ENCODE results near the gene IFT88. TPM values are rescaled to one million over a fixed set of nuclear protein-coding genes. Genes with fewer than 3 reads are reported as not detected.

The IFT88 gene
- total RNA-seq, 1 donor from 2014 or later = 29.4 TPM

DNA sequence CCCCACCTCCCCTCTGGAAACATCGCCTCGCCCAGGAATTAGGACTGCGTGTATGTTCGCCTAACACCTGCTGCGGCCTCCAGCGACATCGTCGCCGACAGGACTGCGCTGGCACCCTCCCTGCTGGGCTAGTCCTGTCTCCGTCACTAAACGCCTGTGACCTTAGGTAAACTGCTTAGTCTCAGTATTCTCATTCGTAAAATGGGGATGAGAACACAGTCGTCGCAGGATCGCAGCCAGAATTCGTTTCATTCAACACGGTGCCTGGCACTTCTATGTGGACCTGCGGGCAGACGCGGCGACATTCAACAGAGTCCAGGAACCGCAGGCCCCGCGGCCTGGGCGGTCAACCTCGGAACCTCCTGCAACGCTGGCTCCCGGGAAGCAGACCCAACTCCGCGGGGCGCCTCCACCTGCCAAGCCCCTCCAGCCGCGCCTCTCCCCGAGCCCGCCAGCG is 41.8 kb upstream of the IFT88 start:
- no peaks in the 10 kb centered on the region for H3K36me3 Mint-ChIP-seq (ENCODE audit: insufficient read depth)
- H3K9me3 Mint-ChIP-seq (ENCODE audit: low read depth) = no peaks in the 10 kb centered on the region
- peaks cover 27% of the 10 kb centered on the region for H3K27me3 Mint-ChIP-seq
- H3K27ac Mint-ChIP-seq = peak overlapping the region; percentile 71
- DNase-seq (ENCODE audit: low spot score, unreplicated experiment) = no peak
- H3K4me1 Mint-ChIP-seq (ENCODE audit: low read depth) = peaks cover 2% of the 10 kb centered on the region
- H3K4me3 Mint-ChIP-seq (ENCODE audit: low read depth) = peak overlapping the region; percentile 80
- TF ChIP-seq CTCF (IDR thresholded peaks at IDR 0.05; ENCODE audit: unreplicated experiment) = no peak

- no peaks in the 10 kb centered on the region for H3K9me3 Mint-ChIP-seq (ENCODE audit: low read depth)
- H3K36me3 Mint-ChIP-seq (ENCODE audit: insufficient read depth) = no peaks in the 10 kb centered on the region
- peak; percentile 45 for DNase-seq (ENCODE audit: low spot score, unreplicated experiment)
- TF ChIP-seq CTCF (IDR thresholded peaks at IDR 0.05; ENCODE audit: unreplicated experiment) = no peak
- peak within 1 kb of the TSS; percentile 80 for H3K4me3 Mint-ChIP-seq (ENCODE audit: low read depth)
- peaks cover 27% of the 10 kb centered on the region for H3K27me3 Mint-ChIP-seq
- H3K27ac Mint-ChIP-seq = peak within 1 kb of the TSS; percentile 82
- peaks cover 2% of the 10 kb centered on the region for H3K4me1 Mint-ChIP-seq (ENCODE audit: low read depth)
Measured at GRCh38 chr13:20525601-20526544, 41.1 kb upstream of the IFT88 start, which contains the start of gene CRYL1. CRYL1 (minus strand) TSS chr13:20525857; CDS start chr13:20525794, 63 bp downstream.

- no peak for TF ChIP-seq CTCF (IDR thresholded peaks at IDR 0.05; ENCODE audit: unreplicated experiment)
- H3K27me3 Mint-ChIP-seq = peaks cover 27% of the 10 kb centered on the region
- DNase-seq (ENCODE audit: low spot score, unreplicated experiment) = no peak
- H3K4me1 Mint-ChIP-seq (ENCODE audit: low read depth) = peaks cover 2% of the 10 kb centered on the region
- no peak overlapping the region for H3K27ac Mint-ChIP-seq
- H3K9me3 Mint-ChIP-seq (ENCODE audit: low read depth) = no peaks in the 10 kb centered on the region
- H3K36me3 Mint-ChIP-seq (ENCODE audit: insufficient read depth) = no peaks in the 10 kb centered on the region
- peak overlapping the region; percentile 75 for H3K4me3 Mint-ChIP-seq (ENCODE audit: low read depth)
Measured at GRCh38 chr13:20526664-20527063, 40.3 kb upstream of the IFT88 start.

GRCh38 chr13:20528452-20528851 is 38.5 kb upstream of the IFT88 start:
- Mint-ChIP-seq H3K9me3 (ENCODE audit: low read depth) (peaks cover 3% of the 10 kb centered on the region), H3K27me3 (peaks cover 27% of the 10 kb centered on the region), H3K27ac (no peak overlapping the region), H3K4me3 (ENCODE audit: low read depth) (no peak overlapping the region), H3K4me1 (ENCODE audit: low read depth) (peaks cover 2% of the 10 kb centered on the region), H3K36me3 (ENCODE audit: insufficient read depth) (peaks cover 1% of the 10 kb centered on the region)
- TF ChIP-seq CTCF (IDR thresholded peaks at IDR 0.05; ENCODE audit: unreplicated experiment) = no peak
- no peak for DNase-seq (ENCODE audit: low spot score, unreplicated experiment)

DNA sequence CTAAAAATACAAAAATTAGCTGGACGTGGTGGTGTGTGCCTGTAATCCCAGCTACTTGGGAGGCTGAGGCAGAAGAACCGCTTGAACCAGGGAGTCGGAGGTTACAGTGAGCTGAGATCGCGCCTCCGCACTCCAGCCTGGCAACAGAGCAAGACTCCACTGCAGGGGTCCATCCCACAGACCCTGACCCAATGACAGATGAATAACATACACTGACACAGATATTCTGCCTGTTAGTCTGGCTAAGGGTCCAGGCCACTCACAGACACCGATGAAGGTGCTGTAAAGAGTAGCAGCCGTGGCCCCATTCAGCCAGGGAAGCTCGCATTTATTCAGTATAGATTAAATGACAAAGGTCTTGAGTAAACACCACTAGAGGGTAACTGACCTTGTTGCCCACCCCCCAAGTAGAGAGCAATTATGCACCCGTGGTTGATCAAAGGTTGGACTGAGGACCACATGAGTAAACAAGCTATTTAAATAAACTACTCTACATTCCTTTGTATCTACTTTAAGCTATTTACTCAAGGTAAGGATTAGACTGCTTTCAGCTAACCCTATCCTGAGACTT is 32.8 kb upstream of the IFT88 start:
- no peak overlapping the region for H3K27ac Mint-ChIP-seq
- no peak for DNase-seq (ENCODE audit: low spot score, unreplicated experiment)
- H3K36me3 Mint-ChIP-seq (ENCODE audit: insufficient read depth) = peaks cover 7% of the 10 kb centered on the region
- H3K4me1 Mint-ChIP-seq (ENCODE audit: low read depth) = no peaks in the 10 kb centered on the region
- no peak for TF ChIP-seq CTCF (IDR thresholded peaks at IDR 0.05; ENCODE audit: unreplicated experiment)
- peaks cover 2% of the 10 kb centered on the region for H3K27me3 Mint-ChIP-seq
- peaks cover 25% of the 10 kb centered on the region for H3K9me3 Mint-ChIP-seq (ENCODE audit: low read depth)
- H3K4me3 Mint-ChIP-seq (ENCODE audit: low read depth) = no peak overlapping the region
